Middle frontal gyrus (tissue), 1 donor: ENCODE measurements around the gene ASTL.

Experiments used
- DNase-seq: peaks from one replicate; pipeline ENCODE4 v3.0.0-alpha.2; 2015; ENCODE audit warnings: low spot score; ENCODE audit errors: extremely low spot score

ASTL gene

DNA sequence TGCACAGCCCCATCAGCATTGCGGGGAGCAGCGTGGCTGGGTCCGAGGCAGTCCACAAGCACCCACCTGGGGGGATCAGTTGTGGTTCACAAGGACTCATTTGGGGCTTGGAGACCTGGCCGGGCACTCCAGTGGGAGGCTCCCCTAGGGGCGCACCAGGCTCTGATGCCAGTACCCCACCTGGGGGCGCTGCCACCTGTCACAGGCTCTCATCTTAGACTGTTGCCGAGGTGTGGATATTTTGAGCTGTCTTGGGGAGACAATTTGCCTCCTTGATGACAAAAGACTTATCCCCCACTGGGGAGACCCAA is 25.0 kb downstream of the ASTL start:
- no peak for DNase-seq

DNA sequence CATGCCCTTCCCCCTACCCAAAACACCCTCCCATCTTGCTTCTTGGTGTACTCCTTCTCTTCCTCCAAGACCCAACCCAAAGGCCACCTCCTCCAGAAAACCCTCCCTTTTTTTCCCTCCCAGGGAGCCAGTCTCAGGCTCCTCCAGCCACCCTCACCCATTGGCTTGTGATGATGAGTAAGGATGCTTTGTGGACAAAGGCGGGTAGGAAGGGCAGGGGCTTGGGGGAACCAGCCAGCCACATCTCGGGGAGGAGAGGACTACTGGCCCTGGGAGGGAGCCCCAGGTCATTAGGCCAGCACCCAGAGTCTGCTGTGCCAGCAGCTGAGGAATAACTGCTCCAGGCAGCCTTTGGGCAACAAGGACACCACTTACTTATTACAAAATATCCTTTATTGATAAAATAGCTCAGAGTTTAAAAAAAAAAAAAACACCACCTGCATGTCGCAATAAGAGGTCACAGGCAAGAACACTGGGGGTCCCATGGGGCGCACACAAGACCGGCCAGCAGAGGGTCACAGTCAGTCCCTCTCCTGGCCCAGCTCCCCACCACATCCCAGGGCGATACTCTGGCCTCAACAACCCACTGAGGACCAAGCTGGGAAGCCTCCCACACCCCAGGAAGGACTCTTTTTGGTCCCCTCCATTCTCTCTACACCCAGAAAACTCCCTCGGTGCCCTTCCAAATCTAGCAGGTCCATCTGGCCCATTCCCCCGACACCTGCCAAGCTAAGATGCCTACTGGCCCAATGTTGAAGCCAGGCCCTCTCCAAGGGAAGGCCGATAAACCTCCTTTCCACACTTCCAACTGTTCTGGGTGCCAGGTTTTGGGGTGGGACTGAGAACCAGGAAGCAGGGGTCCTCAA is 25.6 kb downstream of the ASTL start:
- no peak for DNase-seq

DNA sequence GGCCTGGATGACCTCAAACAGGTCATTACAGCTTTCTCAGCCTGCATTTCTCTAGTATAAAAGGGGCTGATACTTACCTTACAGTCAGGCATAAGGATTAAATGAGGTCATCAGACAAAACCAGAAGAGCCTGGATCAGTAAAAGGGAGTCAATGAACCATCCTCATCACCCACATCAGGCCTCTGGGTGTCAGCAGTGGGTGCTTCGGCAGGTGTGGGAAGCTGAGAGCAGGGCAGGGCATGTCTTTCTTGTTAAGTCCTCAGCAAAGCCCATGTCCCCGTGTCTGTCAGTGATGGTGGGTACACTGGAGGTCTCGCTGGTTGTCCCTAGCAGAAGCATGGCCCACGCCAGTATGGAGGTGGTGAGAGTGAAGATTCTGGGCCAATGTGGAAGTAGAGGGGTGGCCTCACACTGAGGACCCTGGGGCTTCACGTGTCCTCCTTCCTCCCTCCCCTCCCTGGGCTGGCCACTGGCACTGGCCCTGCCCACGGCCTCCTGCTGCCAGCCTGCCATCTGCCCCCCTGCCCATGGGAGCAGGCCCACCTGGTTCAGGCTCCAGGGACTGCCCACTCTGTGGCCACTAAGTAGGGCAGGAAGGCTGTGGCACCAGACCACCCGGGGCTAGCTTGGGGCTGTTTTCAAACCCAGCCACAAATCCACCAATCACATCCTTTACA is 26.3 kb downstream of the ASTL start:
- DNase-seq: no peak

DNA sequence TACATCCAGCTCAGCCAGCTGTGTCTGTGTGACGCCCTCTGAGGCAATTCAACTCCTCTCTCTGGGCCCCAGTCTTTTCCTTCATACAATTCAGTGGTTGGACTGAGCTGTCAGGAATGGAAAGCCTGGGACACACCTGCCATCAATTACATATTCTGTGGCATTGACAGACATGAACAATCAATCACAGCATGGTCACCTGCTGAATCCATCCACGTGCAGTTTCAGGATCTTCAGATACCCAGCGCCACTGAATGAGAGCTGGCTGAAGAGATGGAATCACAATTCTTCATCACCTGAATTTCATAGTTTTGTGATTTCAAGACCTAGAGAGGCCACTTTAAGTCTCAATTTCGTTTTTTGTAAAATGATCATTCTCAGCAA is 27.1 kb downstream of the ASTL start:
- DNase-seq: no peak

DNA sequence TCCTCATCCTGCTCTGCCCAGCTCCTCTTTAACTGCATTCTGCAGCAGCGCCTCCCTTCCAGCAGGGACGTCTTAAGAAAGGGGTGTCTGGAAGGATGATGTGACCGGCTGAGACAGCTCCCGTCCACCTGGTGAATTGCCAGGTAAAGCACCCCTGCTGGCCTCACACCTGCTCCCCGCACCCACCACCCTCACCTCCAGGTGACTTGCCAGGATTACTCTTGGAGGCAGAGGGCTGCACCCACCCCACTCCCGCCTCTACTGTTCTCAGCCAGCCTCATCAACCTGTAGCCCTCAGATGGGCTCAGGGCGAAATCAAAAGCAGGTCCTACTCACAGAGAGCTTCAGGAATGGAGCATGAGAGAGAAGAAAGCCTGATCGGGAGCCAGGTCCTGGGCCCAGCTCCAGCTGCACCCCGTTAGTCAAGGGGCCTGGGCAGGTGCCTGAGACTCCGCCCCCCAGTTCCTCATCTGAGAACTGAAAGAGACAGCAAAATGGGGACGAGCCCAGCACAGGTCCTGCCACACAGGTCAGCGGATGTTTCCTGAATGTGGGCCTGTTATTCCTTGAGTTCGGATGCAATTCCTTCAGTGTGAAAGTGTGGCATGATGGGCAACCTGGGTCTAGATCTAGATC is 27.6 kb downstream of the ASTL start:
- no peak for DNase-seq

DNA sequence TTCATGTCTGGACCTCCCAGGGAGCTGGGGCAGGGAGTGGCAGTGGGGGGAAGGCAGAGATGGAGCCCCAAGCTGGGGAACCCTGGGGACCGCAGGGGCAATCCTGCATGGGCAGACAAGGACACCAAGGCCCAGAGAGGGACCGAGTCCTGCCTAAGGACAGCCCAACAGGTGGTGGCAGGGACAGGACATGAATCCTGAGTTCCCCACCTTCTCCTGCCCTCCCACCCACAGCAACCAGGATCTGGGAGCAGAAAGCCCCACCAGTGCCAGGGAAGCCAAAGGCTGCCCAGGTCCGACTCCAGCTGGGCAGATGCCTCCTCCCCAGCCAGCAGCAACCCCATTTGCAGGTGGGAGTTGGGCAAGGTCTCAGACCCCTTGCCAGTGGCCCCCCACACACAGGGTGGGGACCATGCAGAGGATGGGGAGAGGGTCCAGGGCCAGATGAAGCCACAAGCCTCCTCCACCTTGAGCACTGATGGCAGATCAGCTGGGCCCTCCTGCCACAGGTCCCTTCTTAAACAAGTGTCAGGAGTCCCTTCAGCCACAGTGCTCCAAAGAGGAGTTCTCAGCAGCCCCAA is 28.3 kb downstream of the ASTL start:
- DNase-seq: no peak

DNA sequence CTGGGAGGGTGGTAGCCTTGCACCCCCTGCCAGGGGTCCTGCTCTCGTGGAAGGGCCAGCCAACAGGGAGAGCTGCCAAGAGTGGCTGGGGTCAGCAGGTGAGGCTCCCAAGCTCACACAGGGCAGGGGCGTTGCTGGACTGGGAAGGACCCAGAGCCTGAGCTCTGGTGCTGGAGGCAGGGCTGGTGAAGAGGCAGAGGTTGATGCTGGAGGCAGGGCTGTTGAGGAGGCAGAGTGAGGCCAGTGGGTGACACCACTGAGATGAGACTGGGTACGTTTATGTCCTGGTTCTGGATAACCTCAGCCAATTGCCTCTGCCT is 29.0 kb downstream of the ASTL start:
- no peak for DNase-seq

DNA sequence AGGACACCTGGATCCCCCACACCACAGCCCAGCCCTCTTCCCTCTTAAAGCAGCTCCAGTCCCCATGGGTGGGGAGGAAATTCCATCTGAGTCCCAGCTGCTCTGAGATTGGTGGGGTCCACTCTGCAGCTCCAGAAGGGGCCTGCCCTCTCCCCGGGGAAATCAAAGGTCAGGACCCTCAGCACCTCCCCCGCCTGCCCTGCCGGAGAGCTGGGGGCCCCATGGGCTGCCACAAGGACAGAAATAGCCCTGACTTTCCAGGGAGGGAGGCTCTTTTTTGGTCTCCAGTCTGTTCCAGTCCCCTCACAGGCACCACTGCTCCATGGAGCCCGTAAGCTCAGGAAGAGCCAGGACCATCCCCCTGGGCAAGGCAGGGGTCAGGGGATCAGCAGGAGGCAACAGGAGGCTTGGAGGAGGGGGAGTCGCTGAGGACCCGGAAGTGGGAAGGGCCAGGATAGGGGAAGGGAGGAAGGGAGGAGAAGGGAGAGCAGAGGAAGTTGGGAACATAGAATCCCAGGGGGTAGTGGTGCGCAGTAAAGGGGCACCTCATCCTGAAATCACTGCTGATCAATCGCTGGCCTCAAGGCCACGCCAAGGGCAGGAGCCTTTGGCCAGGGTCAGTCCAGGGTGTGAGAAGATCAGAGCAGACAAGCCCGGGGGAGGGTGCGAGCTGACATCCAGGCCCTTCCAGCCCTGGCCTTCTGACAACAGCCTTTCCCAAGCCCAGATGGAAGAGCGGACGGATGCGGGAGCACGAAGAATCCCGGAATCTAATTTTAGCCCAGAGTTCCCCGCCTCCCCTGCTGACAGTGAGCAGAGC is 29.6 kb downstream of the ASTL start:
- DNase-seq: no peak

DNA sequence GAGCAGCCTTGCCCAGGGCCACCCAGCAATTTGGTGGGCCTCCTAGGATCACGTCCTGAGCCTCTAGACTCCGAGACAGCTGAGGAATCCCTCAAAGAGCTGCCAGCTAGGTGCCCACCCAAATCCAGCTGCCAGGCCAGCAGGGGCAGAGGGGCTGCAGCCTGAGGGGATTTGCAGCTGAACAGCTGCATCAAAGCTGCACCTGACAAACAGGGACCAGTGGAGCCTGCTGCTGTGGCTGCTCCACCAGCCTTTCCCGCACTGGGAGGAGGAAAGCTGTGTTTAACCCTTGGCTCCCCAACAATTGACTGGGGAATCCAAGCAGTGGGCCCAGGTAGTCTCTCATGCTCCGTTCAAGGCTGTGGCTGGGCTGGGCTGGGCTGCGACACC is 30.2 kb downstream of the ASTL start:
- DNase-seq: no peak

DNA sequence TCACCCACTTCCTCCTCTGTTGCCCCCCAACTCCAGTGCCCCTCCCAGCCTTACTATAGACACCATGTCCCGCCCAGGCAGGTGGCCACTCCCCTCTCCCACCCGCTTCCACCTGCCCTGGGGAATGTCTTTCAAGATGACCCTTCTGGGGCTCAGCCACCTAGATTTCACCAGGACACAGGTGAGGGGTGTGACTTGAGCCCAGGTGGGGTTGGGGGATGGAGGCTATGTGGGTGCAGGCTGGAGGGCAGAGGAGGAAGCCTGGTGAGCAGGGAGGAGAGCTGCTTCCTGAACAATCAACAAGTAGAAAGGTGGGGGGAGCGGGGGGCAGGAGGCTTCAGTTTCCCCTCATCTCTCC is 30.6 kb downstream of the ASTL start:
- DNase-seq: no peak

DNA sequence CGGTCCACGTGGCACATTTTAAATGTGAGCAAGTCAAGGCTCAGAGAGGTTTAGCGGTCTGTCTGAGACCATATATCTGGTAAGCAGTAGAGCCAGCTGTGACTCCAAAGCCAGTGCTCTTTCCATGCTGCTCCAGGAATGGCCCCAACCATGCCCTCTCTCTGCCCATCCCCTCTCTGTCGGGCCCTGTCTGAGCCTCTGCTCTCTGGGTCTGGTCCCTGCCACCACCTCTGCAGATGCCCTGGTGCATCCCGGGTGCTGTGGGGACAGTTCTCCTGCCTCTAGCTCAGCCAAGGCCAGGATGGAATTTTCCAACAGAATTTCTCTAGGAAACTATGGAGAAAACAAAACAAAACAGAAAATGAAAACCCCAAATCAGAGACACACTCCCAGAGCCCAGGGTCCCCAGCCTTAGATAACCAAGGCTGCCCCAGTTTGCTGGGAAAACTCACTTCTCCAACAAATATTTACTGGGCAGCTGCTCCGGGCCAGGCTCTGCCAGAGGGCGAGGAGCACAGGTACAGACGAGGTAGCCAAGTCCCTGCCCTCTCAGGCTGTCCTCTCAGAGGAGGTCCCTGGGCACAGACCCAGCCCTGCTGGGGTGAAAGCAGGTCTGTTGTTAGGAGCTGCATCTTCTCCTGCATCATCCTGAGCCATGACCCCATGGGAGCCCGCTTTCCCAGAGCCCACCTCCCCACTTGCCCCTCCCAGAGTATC is 31.2 kb downstream of the ASTL start:
- no peak for DNase-seq

DNA sequence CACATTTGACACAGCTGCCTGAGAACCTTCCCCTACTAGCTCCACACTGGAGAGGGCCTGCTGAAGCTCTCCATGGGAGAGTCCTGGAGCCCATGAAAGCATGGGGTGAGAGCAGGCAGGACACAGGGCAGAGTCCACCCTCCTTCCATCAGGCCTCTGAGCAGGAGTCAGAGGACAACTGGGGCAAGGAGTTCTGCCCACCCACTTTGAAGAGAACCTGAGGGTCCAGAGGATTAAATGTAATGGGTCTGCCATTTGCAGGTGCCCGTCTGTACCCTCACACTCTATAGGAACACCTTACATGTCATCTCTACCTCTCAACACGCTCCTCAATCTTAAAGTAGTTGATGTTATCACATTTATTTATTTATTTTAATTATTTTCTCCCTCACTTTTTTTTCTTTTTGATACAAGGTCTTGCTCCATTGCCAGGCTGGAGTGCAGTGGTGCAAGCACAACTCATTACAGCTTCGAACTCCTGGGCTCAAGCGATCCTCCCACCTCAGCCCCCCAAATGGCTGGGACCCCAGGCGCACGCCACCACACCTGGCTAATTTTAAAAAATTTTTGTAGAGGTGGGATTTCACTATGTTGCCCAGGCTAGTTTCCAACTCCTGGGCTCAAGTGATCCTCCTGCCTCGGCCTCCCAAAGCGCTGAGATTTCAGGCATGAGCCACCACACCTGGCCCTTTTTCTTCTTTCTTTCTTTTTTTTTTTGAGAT is 32.1 kb downstream of the ASTL start:
- DNase-seq: no peak

DNA sequence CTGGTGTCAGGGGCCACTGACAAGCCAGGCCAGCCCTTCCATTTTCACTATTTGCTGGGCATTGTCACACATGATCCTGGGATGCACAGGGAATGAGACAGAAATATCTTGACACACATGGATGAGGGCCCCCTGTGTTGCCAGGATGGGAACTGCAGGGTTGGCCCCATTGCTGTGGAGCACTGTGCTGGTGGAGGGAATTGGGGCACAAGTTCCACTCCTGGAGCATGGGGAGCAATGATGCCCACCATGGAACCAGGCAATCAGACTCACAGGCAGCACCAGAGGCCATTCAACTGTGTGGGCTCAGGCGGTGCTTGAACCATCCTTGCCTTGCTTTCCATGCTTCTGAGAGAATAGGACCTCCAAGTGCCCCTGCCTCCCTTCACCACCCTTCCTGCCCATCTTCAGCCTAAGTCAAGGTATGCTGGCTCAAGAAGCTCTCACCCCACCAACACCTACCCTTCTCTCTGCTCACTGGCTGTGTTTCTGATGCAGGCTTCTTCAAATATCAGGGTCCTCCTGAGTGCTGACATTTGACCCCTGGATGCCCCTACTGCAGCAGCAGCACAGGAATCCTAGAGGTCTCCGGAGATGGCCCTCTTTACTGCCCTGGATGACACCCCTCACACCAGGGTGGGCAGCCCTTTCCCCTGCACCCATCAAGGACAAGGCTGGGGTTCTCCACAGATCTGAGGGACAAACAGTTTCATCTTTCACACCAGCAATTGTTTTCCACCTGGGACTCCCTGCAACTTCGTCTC is 33.0 kb downstream of the ASTL start:
- DNase-seq: no peak

DNA sequence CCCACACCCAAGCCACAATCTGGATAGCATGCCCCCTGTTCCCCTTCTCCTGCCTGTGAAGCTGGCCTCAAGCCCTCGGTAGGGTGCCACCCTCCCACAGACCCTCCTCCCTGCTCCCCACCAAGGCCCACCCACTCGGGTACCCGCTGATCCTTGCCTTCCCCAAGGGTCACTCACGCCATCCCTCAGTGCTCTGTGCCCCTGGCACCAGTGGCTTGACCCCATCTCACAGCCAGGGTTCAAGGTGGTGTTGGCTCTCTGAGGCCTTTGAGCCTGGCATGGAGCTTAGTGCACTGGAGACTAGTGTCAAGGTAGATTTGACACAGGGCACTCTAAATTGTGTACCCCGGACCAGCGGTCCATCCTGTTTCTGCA is 33.8 kb downstream of the ASTL start:
- DNase-seq: no peak

DNA sequence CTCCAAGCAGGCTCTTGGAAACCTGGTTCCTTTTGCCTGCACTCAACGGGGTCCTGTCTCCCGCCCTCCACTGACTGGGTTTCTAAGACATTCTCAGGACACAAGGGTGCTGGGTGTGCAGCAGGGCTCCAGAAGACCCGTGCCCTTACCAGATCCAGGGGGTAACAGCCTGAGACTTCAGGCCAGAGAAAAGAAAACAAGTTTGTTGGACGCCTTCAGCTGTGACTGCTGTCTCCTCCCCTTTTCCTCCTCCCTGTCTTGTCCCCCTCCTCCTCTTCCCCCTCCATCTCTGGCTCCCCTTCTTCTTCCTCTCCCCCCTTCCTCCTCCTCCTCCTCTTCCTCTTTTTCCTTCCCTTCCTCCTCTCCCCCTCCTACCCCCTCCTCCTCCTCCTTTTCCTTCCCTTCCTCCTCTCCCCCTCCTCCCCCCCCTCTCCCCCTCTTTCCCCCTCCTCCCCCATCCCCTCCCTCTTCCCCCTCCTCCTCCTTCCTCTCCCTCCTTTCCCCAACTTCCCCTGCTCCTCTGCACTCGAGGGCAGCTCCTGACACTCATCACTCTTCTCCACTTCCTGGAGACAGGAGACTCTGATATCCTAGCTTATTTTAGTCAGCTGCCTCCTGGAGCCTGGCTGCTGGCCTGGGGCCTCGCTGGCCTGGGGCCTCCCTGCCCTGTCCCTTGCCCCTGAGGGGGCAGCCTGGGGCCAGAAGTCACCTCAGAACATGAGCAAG is 34.4 kb downstream of the ASTL start:
- DNase-seq: no peak

DNA sequence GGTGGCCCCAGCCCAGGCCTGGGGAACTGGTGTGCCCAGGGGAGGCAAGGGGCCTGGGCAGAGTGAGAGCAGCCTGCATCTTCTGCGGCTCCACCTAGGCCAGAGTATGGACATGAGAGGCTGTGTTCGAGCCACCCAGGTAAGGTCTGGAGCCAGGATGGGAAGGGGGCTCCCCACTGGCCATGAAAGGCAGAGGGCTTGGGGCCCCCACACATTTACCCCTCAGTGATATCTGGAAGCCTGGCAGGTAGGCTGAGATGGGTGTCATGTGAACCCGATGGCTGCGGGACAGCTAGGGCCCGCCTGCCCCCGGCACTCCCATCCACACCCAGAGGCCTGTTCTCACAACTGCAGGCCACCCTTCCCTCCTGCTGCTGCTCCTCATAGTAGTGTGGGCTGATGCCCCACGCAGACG is 35.1 kb downstream of the ASTL start:
- DNase-seq: no peak

DNA sequence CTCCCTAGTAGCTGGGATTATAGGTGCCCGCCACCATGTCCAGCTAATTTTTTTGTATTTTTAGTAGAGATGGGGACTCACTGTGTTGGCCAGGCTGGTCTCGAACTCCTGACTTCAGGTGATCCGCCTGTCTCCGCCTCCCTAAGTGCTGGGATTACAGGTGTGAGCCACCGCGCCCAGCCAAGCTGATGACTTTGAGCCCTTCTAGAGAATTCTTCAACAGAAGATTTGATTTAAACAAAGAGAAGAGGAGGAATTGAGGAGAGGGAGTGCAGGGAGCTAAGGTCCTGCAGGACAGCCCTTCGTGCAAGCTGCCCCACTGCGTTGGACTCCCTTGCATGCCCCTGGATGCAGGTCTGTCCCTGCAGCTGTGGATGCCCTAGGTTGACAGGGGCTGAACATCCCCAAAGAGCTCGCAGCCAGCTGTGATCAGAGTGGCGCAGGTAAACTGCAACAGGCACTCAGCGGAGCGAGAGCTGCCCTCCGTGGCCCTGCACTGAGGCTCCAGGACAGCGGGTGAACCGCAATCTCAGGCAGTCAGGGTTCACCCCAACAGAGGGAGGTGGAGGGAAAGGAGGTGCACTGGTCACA is 35.6 kb downstream of the ASTL start:
- no peak for DNase-seq

DNA sequence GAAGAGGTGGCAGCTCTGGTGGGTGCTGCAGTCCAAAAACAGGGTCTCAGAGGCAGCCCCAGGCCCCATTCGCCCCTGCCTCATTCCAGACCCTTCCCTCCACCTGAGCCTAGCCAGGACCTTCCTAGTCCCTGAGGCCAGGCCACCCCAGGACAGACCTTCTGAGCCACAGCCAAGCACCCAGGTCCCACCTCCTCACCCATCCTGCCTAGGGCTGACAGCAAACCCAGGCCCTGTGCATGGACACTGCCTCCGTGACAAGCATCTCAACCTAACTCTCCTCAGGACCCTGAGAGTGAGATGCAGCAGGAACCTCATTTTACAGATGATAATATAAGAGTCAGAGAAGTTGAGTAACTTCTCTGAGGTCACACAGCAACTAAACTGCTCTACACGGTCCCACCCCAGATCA is 37.4 kb downstream of the ASTL start:
- no peak for DNase-seq
